Parathyroid adenoma (tissue), 2 donors: Measurements from ENCODE around the gene UBAP2.

Source experiments
- H2AFZ ChIP-seq: fragments of 300-600 bp; sonication (generic); one replicate; pipeline ENCODE4 v1.7.0; 2017; ENCODE audit warnings: antibody characterized with exemption, mild to moderate bottlenecking
- H3K27ac ChIP-seq: fragments of 300-600 bp; sonication (generic); one replicate; pipeline ENCODE4 v1.7.0; 2017
- H3K27me3 ChIP-seq: fragments of 300-600 bp; sonication (generic); one replicate; pipeline ENCODE4 v1.7.0; 2017; ENCODE audit warnings: low read length; ENCODE audit not compliant: control insufficient read depth, insufficient read depth
- H3K36me3 ChIP-seq: fragments of 300-600 bp; sonication (generic); one replicate; pipeline ENCODE4 v1.7.0; 2017; ENCODE audit warnings: low read length; ENCODE audit not compliant: control insufficient read depth, insufficient read depth
- H3K4me1 ChIP-seq: fragments of 300-600 bp; sonication (generic); one replicate; pipeline ENCODE4 v1.7.0; 2017; ENCODE audit warnings: control low read depth
- H3K4me2 ChIP-seq: fragments of 300-600 bp; sonication (generic); one replicate; pipeline ENCODE4 v1.7.0; 2017; ENCODE audit warnings: low read length
- H3K4me3 ChIP-seq: fragments of 300-600 bp; sonication (generic); one replicate; pipeline ENCODE4 v1.7.0; 2017; ENCODE audit warnings: low read depth, low read length
- H3K79me2 ChIP-seq: fragments of 300-600 bp; sonication (generic); one replicate; pipeline ENCODE4 v1.7.0; 2017; ENCODE audit warnings: control low read depth
- H3K9ac ChIP-seq: fragments of 300-600 bp; sonication (generic); one replicate; pipeline ENCODE4 v1.7.0; 2017; ENCODE audit warnings: mild to moderate bottlenecking
- H3K9me3 ChIP-seq: fragments of 300-600 bp; sonication (generic); one replicate; pipeline ENCODE4 v1.7.0; 2017; ENCODE audit warnings: low read length; ENCODE audit not compliant: control insufficient read depth
- CTCF ChIP-seq: fragments of 300-600 bp; sonication (generic); IDR thresholded peaks from one replicate; pipeline ENCODE4 v1.7.0; 2017; ENCODE audit warnings: antibody characterized with exemption, mild to moderate bottlenecking
- donor health status: primary hyperparathyroidism.

The UBAP2 gene

DNA sequence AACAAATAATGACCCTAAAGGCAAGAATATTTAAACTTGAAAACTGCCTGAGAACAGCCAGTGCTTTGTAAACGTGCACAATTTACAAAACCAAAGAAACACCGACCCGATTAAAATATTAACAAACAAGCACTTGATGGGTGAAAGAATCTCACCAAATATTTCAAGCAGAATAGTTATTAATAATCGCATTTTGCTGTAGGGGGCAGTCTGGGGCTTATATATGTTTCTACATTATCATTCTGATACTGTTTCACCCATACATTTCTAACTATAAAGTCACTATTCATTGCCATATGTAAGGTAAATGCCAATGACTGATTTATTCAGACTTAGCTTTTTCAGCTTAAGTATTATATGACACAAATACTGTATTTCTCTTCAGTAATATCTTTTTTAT, 37.7 kb downstream of the UBAP2 start:
- no peaks in the 10 kb centered on the region for H3K79me2 ChIP-seq
- H3K9ac ChIP-seq, result no peak overlapping the region
- H3K4me2 ChIP-seq, result no peak overlapping the region
- TF ChIP-seq CTCF, result no peak
- no peak overlapping the region for H3K27ac ChIP-seq
- no peaks in the 10 kb centered on the region for H3K27me3 ChIP-seq
- H3K36me3 ChIP-seq, result no peaks in the 10 kb centered on the region
- H3K9me3 ChIP-seq, result no peaks in the 10 kb centered on the region
- no peak overlapping the region for H2AFZ ChIP-seq
- H3K4me3 ChIP-seq, result no peak overlapping the region
- H3K4me1 ChIP-seq, result no peaks in the 10 kb centered on the region

DNA sequence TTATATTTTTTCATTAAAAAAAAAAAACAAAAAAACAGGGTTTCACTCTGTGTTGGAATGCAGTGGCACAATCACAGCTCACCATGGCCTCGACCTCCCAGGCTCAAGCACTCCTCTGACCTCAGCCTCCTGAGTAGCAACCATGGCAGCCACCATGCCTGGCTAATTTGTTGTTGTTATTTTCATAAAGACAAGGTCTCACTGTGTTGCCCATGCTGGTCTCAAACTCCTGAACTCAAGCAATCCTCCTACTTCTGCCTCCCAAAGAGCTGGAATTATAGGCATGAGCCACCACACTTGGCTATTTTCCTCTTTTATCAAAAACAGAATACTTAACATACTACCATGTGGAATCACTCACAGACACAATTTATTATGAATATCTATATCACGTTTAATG, 46.7 kb downstream of the UBAP2 start:
- no peaks in the 10 kb centered on the region for H3K79me2 ChIP-seq
- no peak overlapping the region for H3K4me2 ChIP-seq
- no peak overlapping the region for H3K27ac ChIP-seq
- H2AFZ ChIP-seq, result no peak overlapping the region
- no peak for TF ChIP-seq CTCF
- H3K36me3 ChIP-seq, result no peaks in the 10 kb centered on the region
- no peak overlapping the region for H3K9ac ChIP-seq
- H3K4me3 ChIP-seq, result no peak overlapping the region
- H3K4me1 ChIP-seq, result no peaks in the 10 kb centered on the region
- H3K9me3 ChIP-seq, result no peaks in the 10 kb centered on the region
- no peaks in the 10 kb centered on the region for H3K27me3 ChIP-seq

DNA sequence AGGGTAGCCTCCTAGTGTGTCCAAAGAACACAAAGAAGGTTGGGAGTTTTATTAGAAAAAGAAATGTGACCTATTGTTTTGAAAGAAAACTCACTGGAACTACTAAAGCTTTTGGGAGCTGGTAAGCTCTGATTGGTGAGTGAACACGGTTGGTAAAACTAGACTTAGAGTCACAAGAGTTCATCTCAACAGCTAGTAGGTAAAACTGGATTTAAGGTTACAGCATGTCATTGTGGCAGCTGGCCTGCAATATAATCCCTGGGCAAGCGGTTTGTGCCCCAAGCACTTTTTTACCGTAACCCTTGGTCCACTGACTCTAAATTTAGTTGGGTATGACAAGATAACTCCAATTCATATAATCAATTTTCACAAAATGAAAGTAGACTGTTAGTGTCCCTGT, 47.4 kb downstream of the UBAP2 start:
- H3K9me3 ChIP-seq, result no peaks in the 10 kb centered on the region
- no peak for TF ChIP-seq CTCF
- H3K4me1 ChIP-seq, result no peaks in the 10 kb centered on the region

GRCh38 chr9:33995449-33995848, 53.2 kb downstream of the UBAP2 start:
- no peak overlapping the region for H3K4me2 ChIP-seq
- TF ChIP-seq CTCF, result no peak
- H3K79me2 ChIP-seq, result no peaks in the 10 kb centered on the region
- H3K4me3 ChIP-seq, result no peak overlapping the region
- no peak overlapping the region for H3K9ac ChIP-seq
- no peaks in the 10 kb centered on the region for H3K9me3 ChIP-seq
- H2AFZ ChIP-seq, result no peak overlapping the region
- H3K4me1 ChIP-seq, result no peaks in the 10 kb centered on the region
- H3K27me3 ChIP-seq, result no peaks in the 10 kb centered on the region
- H3K36me3 ChIP-seq, result no peaks in the 10 kb centered on the region
- no peak overlapping the region for H3K27ac ChIP-seq

More for the DNA sequence above, 47.4 kb downstream of the UBAP2 start:
- H2AFZ ChIP-seq, result no peak overlapping the region
- H3K36me3 ChIP-seq, result no peaks in the 10 kb centered on the region
- H3K27me3 ChIP-seq, result no peaks in the 10 kb centered on the region
- no peak overlapping the region for H3K4me2 ChIP-seq
- no peak overlapping the region for H3K27ac ChIP-seq
- no peak overlapping the region for H3K9ac ChIP-seq
- no peaks in the 10 kb centered on the region for H3K79me2 ChIP-seq
- H3K4me3 ChIP-seq, result no peak overlapping the region

- H3K79me2 ChIP-seq, result no peaks in the 10 kb centered on the region
- no peak overlapping the region for H3K27ac ChIP-seq
- H3K9ac ChIP-seq, result no peak overlapping the region
- H2AFZ ChIP-seq, result no peak overlapping the region
- H3K27me3 ChIP-seq, result no peaks in the 10 kb centered on the region
- H3K4me2 ChIP-seq, result no peak overlapping the region
- TF ChIP-seq CTCF, result no peak
- no peaks in the 10 kb centered on the region for H3K36me3 ChIP-seq
- no peaks in the 10 kb centered on the region for H3K4me1 ChIP-seq
- no peaks in the 10 kb centered on the region for H3K9me3 ChIP-seq
- H3K4me3 ChIP-seq, result no peak overlapping the region
Observed at GRCh38 chr9:33993104-33993503, 55.6 kb downstream of the UBAP2 start.
